Measurements from ENCODE around the gene KRTAP5-2.
"Not testable (repeated sequence)": the region's sequence is repeated elsewhere in the genome, so short reads cannot be mapped to it uniquely, and the experiment has no call there.

DNA sequence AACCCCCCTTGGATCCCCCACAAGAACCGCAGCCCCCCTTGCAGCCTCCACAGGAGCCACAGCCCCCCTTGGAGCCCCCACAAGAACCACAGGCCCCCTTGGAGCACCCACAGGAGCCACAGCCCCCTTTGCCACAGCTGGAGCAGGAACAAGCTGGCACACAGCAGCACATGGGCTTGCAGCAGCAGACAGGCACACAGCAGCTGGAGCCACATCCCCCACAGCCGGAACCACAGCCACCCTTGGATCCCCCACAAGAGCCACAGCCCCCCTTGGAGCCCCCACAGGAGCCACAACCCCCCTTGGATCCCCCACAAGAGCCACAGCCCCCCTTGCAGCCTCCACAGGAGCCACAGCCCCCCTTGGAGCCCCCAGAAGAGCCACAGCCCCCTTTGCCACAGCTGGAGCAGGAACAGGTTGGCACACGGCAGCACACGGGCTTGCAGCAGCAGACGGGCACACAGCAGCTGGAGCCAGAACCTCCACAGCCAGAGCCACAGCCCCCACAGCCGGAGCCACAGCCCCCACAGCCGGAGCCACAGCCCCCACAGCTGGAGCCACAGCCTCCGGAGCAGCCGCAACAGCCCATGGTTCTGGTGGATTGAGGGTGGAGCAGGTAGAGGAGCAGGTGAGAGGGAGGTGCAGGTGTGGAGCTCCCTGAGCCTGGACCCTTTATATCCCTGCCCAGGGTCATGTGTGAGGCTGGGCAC, 13.3 kb downstream of the KRTAP5-2 start, which contains the start of gene KRTAP5-1:
- TF ChIP-seq, protein P1, sequence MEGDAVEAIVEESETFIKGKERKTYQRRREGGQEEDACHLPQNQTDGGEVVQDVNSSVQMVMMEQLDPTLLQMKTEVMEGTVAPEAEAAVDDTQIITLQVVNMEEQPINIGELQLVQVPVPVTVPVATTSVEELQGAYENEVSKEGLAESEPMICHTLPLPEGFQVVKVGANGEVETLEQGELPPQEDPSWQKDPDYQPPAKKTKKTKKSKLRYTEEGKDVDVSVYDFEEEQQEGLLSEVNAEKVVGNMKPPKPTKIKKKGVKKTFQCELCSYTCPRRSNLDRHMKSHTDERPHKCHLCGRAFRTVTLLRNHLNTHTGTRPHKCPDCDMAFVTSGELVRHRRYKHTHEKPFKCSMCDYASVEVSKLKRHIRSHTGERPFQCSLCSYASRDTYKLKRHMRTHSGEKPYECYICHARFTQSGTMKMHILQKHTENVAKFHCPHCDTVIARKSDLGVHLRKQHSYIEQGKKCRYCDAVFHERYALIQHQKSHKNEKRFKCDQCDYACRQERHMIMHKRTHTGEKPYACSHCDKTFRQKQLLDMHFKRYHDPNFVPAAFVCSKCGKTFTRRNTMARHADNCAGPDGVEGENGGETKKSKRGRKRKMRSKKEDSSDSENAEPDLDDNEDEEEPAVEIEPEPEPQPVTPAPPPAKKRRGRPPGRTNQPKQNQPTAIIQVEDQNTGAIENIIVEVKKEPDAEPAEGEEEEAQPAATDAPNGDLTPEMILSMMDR (IDR thresholded peaks at IDR 0.05): not testable (repeated sequence)
- TF ChIP-seq POLR2A (IDR thresholded peaks at IDR 0.05): not testable (repeated sequence)
